Stimulated activated CD4-positive, alpha-beta T cell treated with anti-CD3 and anti-CD28 coated beads, TNF-alpha, amount 100 ng/mL, for 1 hour (primary cell): ENCODE results near the gene SCGB3A1.
A peak's percentile ranks its signal among the peaks of the same experiment; 100 is the strongest.

Experiments
- DNase-seq, 3 donors: peaks; one replicate each; pipeline ENCODE4 v3.0.0-alpha.2; 2020; ENCODE audit warnings: low read depth in 3 of 3, low spot score in 1 of 3

Gene SCGB3A1

GRCh38 chr5:180625791-180626660, 34.7 kb upstream of the SCGB3A1 start:
- DNase-seq = no peak

DNA sequence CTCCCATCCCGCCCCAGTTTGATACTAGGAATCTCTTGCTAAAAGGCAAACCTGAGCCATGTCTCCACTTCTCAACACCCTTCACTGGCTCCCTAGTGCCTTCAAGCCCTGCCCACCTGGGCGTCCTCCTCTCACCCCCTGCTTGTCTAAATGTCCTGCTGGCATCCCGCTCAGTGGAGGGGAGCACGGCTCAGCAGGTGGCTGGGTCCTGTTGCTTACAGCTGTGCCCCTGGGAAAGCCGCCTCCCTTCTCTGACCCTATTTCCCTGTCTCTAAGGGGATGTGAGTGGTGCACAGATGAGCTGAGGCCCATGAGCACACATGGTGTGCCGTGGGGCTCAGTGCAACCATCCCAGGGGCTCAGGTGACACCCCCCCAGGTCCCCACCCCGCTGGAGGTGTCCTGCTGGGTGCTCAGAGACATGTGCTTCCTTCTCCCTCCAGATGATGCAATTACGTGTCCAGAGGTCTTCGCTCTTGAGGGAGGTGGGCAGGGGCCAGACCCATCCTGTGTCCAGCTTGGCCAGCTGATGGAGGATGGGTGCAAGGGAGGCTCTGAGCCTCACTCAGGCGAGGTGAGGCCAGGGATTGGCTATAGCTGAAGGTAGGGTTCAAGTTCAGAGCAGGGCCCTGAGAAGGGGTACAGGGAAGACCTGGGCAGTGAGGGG, 34.0 kb upstream of the SCGB3A1 start:
- DNase-seq = no peak

- no peak for DNase-seq
Observed at GRCh38 chr5:180624587-180624986, 33.3 kb upstream of the SCGB3A1 start.

GRCh38 chr5:180623844-180624243, 32.5 kb upstream of the SCGB3A1 start:
- DNase-seq = no peak

DNA sequence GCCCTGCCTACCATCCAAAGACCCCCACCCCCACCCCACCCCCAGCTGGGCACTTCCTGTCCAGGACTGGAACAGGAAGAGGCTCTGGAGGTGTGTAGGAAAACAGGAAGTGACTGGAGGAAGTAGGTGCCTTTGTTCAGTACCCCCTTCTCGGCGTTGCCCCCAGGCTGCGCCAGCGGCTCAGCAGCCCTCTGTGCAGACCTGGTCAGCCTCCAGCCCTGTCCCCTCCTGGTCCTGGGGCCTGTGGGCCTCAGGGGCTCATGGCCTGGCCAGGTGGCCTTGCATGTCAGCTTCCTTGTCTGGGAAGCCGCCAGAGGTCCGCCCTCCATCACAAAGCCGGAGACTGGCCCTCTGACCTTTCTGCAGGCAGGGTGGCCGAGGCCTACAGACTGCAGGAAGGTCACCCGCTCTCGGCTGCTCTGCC, 32.1 kb upstream of the SCGB3A1 start:
- no peak for DNase-seq

DNA sequence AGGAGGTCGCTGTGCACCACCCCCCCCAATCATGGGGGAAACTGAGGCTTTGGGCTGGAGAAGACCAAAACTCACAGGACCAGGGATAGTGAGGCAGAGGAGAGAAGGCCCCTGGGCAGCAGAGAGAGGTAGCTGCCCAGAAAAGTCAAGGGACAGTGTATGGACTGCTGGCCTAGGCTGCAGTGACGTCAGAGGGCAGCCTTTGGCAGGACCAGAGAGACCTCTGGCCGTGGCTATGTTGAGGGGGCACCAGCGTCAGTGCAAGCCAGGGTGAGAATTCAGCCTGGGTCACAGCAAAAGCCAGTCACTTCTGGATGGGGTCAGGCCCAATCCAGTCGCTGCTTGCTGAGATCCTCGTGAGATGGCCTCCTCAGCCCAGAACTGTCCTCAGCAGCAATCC, 31.6 kb upstream of the SCGB3A1 start:
- DNase-seq = no peak

DNA sequence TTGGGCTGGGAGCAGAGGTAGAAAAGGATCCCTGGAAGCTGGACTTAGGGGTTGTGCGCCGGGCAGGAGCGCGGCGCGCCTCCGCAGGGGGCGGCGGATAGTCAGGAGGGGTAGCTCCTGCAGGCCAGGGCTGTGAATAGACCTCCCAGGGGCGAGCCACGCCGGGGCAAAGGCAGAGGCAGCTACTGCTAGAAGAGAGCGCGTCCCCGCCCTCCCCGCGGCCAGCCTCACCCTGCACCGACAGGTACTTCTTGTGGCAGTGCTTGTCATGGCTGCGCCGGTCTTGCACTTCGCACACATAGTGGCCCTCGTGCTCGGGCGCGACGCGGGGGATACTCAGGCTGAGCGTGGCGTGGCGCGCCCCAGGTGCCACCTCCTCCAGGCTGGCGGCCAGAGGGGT, 30.0 kb upstream of the SCGB3A1 start:
- DNase-seq = no peak

DNA sequence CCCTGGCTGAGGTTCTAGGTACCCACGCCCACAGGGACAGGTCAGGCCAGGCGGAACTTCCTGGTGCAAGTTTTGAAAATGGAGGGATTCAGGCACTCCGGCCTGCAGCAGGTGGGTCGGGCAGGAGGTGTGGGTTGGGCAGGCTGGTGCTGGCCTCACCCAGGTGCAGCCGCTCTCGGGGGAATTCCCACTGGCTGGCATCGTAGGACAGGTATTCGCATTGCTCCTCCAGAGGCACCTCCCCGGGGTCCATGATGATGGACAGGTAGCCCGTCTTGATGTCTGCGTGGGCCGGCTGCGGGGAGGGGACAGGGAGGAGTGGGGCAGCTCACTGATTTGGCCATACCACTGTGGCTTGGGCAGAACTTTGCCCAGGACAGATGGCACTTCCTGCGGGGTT, 28.7 kb upstream of the SCGB3A1 start:
- no peak for DNase-seq

- DNase-seq = no peak
Observed at GRCh38 chr5:180619563-180619915, 28.2 kb upstream of the SCGB3A1 start.

DNA sequence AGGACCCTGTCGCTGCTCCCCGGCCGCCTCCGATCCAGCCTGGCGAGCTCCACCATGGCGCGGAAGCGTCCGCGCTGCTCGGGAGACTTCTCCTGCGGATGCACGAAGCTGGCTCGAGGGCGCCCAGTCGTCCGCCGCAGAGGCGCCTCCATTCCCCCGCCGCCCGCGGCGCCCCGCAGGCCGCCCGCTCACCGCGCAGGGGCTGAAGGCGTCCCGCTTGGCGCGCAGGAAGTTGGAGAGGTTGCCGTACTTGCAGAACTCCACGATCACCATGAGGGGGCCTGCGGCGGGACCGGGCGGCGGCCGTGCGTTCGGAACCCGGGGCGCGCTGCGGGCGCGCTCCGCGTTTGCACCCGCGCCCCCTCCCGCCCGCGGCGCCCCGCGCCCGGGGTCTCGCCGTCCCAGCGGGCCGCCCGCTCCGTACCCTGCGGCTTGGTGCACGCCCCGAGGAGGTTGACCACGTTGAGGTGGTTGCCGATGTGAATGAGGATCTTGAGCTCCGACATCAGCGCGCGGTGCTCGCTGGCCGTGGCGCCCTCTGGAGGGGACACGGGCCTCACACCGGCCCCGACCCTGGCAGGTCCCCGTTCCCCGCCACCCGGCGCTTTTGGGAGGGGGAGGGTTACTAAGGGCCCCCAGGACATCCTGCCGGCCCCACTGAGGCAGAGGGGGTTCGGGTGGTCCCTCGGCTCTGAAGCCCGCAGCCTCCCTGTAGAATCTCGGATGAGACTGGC, 27.7 kb upstream of the SCGB3A1 start:
- peak in 1 of 3 donors; percentile 19 for DNase-seq

- no peak for DNase-seq
Observed at GRCh38 chr5:180618487-180618828, 27.2 kb upstream of the SCGB3A1 start.

DNA sequence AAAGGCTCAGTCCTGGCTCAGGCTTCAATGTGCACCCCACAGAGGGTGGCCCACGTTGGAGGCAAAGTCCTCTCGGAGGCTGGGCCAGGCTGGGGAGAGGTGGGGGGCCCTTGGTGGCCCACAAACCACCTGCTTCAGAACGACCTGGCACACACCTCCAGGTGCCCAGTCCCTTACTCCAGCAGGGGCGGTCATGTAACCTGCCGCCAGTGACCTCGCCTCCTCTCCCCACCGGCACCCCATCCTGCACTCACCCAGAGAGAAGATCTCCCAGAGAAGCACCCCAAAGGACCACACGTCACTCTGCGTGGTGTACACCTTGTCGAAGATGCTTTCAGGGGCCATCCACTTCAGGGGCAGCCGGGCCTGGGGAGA, 22.5 kb upstream of the SCGB3A1 start:
- DNase-seq = no peak

DNA sequence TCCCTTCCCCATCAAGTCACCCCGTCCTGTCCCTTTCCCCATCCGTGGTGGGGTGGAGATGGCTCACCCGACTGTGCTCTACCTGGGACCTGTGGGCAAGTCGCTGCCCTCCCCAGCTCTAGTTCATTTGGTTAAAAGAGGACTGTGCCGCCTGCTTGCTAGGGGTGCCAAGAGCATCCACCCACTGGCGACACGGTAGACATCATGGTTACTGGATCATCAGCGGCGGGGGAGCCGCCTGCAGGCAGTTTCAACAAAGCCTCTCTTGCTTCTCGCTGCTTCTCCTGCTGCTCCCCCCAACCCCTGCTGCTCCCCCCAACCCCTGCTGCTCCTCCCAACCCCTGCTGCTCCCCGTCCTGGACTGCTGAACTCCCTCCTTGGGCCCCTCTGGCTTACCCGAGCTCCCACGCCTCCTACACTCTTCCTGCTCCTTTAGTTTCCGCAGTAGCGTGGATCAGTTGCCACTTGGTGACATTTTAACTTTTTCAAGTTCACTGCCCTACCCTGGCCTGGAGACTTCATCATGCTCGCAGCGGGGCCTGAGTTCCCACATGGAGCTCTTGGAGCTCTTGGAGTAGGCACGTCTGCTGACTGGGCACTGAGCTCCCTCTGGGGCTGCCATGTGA, 22.0 kb upstream of the SCGB3A1 start:
- no peak for DNase-seq

GRCh38 chr5:180612683-180613082, 21.4 kb upstream of the SCGB3A1 start:
- no peak for DNase-seq

DNA sequence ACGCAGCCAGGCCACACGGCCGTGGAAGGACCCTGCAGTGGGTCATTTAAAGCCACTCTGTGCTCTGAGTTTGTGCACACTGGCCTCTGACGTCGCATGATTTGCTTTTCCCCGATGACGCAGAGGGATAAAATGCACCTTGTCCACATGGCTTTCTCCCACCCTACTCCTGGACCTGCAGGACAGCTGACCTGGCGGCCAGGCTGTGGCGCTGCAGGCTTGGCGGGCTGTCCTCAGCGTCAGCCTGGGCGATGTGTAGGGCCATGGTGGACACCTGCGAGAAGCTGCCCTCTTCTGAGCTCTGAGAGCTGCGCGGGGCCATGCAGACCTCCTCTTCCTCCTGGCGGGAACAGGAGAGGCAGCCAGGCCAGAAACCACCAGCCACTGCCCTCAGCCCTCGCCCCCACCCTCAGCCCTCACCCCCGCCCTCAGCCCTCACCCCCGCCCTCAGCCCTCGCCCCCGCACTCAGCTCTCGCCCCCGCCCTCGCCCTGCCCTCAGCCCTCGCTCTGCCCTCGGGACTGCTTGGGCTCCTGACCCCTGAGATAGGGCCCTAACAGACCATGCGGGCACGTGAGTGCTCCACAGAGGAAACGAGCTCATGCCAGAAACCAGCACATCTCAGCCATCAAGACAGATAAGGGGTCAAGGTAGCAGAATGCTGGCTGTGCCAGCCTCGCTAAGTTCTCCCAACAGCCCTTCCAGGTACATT, 20.0 kb upstream of the SCGB3A1 start:
- DNase-seq = no peak

- DNase-seq = no peak
Observed at GRCh38 chr5:180609817-180610550, 18.7 kb upstream of the SCGB3A1 start.

GRCh38 chr5:180609386-180609785, 18.1 kb upstream of the SCGB3A1 start:
- no peak for DNase-seq

DNA sequence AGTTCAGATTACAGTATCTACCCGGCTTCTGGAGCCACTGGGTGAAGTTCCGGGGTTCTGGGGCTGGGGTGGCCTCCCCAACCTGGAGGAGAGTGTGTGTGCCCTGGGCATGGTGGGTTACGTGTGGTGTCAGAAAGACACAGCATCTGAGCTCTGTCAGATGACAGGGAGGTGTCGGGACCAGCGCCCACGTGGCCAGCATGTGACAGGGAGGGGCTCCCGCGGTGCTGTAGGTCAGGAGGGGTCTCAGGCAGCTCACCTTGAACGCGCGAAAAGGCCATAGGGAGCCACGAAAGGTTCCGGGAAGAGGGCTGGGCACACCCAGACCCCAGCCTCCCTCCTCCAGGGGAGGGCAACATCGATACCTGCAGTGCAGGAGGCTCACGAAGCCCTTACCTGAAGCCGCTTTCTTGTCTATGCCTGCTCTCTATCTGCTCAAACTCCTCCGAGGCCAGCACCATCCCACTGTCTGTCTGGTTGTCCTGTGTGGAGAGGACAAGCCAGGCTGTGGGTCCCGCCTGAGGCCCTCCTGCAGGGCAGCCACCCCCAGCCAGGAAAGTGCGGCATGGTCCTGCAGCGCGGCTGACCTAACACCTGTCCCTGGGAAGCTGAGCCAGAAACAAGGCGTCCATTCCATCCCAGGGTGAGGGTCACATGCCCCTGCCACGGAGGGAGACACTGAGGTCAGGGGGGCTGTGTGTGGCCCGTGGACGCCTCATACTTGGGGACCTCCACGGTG, 17.4 kb upstream of the SCGB3A1 start:
- DNase-seq = no peak

- DNase-seq = no peak
Observed at GRCh38 chr5:180607861-180608571, 16.7 kb upstream of the SCGB3A1 start.
